GM08714 (cell line): Measurements from ENCODE around the gene BCAS1.
"Not testable (repeated sequence)": the region's sequence is repeated elsewhere in the genome, so short reads cannot be mapped to it uniquely, and the experiment has no call there.

Source experiments
- H3K4me3 ChIP-seq: fragments of 200-500 bp; sonication (Bioruptor generic); 2 replicates; pipeline ENCODE4 v1.5.1; 2014; ENCODE audit warnings: mild to moderate bottlenecking, low read length, inconsistent platforms
- ZNF274 ChIP-seq: IDR thresholded peaks from 2 replicates; pipeline ENCODE4 v1.6.1; 2012; ENCODE audit warnings: mild to moderate bottlenecking, low read depth, low read length

The BCAS1 gene

GRCh38 chr20:54020348-54020747, 50.0 kb downstream of the BCAS1 start:
- TF ChIP-seq ZNF274, result no peak
- H3K4me3 ChIP-seq, result no peak overlapping the region

- no peak for TF ChIP-seq ZNF274
Observed at GRCh38 chr20:54019585-54019984, 50.8 kb downstream of the BCAS1 start.

GRCh38 chr20:54019127-54019526, 51.3 kb downstream of the BCAS1 start:
- TF ChIP-seq ZNF274, result no peak
- no peak overlapping the region for H3K4me3 ChIP-seq

More at GRCh38 chr20:54019585-54019984, 50.8 kb downstream of the BCAS1 start:
- no peak overlapping the region for H3K4me3 ChIP-seq

- no peak for TF ChIP-seq ZNF274
- peak overlapping the region; percentile 45; the same call in 1 of the 2 replicates for H3K4me3 ChIP-seq
Observed at GRCh38 chr20:54017846-54018245, 52.5 kb downstream of the BCAS1 start.

DNA sequence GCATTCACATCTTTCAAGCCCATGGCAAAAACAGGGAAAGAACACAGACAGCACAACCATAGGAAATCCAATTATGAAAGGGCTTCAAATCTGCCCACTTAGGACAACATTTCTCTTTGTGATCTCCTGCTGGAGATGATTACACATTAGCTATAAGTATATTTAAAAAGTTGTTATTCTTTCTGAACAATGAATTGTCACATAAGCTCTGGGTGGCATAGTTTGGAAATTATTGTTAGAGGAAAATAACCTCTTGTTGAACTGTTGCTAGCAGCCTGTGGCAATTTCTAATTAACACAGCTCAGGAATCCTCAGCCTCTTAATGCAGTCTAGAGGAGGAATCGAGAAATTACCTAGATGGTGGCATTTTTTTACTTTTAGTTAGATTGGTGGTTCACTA, 54.9 kb downstream of the BCAS1 start:
- no peak for TF ChIP-seq ZNF274
- no peak overlapping the region for H3K4me3 ChIP-seq

DNA sequence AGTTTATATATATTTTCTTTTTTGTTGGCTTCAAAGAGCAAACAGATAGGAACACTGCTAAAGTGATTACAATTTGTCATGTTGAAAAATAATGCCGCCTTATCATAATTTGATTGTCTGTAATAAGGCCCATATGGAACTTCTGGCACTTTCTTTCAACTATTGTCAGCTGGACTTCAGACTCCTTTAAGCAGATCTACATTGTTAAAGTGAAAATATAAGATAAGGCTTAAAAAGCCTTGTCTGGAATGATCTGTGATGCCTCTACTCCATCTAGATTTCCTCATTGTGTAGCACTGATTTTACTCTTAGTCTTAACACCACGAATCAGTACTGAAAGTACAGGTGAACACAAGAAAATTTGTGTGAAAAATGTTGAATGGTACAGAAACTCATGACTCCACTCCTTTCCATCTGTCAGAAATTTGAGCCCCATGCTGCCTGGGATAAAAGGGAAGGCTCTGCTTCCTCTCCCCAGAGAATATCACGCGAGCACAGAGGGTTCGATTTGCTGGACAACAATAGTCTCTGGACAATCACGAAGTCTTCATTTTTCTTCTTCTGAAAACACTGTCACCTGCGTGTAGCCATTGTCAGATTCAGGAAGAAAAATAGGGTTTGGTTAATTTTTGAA, 56.0 kb downstream of the BCAS1 start:
- H3K4me3 ChIP-seq, result no peak overlapping the region

DNA sequence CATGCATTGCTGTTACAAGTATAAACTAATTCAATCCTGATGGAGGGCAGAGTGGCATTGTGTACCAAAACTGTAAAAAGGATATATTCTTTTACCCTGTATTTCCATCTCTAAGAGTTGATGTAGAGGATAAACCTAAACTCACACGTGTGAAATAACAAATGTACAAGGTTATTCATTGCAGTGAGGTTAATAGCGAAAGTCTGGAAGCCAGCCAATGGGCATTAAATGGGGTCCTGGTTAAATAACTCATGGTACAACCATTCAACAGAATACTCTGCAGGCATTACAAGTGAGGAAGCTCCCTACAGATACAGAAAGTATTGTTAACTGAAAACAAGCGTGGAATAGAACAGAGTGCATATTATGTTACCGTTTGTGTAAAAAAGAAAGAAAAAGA, 56.9 kb downstream of the BCAS1 start:
- TF ChIP-seq ZNF274, result no peak
- no peak overlapping the region for H3K4me3 ChIP-seq

More for the DNA sequence above, 56.0 kb downstream of the BCAS1 start:
- TF ChIP-seq ZNF274, result no peak

GRCh38 chr20:54011346-54011745, 59.0 kb downstream of the BCAS1 start:
- H3K4me3 ChIP-seq, result no peak overlapping the region
- no peak for TF ChIP-seq ZNF274

DNA sequence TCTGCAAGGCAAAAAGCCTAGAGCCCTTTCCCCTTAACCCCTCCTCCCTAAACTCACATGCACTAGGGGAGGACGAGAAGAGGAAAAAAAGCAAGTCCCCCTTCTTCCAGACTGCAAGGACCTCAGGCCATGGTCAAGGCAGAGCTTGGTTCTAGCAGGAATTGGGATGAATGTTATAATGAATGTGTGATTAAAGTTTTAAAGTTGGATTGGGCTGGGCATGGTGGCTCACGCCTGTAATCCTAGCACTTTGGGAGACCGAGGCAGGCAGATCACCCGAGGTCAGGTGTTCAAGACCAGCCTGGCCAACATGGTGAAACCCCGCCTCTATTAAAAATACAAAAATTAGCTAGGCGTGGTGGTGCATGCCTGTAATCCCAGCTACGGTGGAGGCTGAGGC, 64.2 kb downstream of the BCAS1 start:
- not testable (repeated sequence) for H3K4me3 ChIP-seq

- no peak overlapping the region for H3K4me3 ChIP-seq
- TF ChIP-seq ZNF274, result no peak
Observed at GRCh38 chr20:54005524-54005923, 64.9 kb downstream of the BCAS1 start.

GRCh38 chr20:54004445-54004844, 65.9 kb downstream of the BCAS1 start:
- TF ChIP-seq ZNF274, result no peak
- H3K4me3 ChIP-seq, result peak overlapping the region; percentile 34; the same call in 1 of the 2 replicates

- no peak for TF ChIP-seq ZNF274
- H3K4me3 ChIP-seq, result no peak overlapping the region
Observed at GRCh38 chr20:54002741-54003140, 67.7 kb downstream of the BCAS1 start.

DNA sequence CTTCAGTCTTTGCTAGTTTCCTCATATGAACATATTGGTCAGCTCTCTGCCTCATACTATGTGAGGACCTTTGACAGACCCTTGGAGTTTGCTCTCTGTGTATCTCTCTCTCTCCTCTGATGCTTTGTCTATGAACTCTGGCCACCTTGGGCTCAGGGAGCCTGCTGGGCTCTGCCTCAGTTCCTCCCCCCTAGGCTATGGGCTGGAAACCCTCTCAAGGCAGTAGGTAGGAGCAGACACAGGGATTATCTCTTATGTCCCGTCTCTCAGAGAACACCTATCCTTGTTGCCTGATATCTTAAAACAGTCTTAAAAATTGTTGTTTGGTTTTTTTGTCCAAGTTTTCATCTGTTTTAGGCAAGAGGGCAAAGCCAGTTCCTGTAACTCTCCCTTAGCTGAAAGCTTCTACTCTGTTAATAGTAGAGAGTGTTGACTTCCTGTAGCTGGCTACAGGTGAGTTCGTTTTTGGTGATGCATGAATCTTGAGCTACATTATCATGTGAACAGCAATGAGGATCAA, 68.3 kb downstream of the BCAS1 start:
- TF ChIP-seq ZNF274, result no peak

DNA sequence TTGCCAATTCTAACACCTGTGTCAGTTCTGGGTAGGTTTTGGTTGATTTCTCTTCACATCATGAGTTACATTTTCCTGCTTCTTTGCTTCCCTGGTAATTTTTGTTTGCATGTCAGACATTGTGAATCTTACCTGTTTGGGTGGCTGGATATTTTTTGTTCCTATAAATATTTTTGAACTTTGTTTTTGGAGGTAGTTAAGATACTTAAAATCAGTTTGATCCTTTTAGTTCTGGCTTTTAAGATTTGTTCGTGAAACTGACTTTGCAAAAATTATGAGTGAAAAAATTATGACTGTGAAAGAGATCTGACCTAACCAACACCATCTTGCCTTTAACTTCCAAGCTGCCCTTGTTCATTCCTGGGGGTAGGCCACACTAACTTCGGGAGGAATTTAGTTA, 69.5 kb downstream of the BCAS1 start:
- no peak overlapping the region for H3K4me3 ChIP-seq
- no peak for TF ChIP-seq ZNF274

More for the DNA sequence above, 68.3 kb downstream of the BCAS1 start:
- no peak overlapping the region for H3K4me3 ChIP-seq

DNA sequence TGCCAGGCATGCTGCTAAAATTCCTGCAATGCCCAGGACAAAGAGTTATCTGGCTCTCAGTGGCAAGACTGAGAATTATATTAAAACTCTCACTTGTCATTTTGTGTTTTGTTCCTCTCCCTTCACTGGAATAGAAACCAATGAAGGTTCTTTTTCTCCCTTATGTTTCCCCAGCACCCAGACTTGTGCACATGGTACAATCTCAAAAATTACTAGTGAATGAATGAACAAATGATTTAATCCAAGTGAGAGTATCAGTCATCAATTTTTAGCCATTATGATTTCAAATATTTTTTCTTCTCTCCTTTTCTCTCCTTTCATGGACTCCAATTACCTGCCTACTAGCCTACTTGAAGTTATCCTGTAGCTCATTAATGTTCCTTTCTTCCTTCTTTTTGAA, 70.1 kb downstream of the BCAS1 start:
- H3K4me3 ChIP-seq, result no peak overlapping the region
- no peak for TF ChIP-seq ZNF274

DNA sequence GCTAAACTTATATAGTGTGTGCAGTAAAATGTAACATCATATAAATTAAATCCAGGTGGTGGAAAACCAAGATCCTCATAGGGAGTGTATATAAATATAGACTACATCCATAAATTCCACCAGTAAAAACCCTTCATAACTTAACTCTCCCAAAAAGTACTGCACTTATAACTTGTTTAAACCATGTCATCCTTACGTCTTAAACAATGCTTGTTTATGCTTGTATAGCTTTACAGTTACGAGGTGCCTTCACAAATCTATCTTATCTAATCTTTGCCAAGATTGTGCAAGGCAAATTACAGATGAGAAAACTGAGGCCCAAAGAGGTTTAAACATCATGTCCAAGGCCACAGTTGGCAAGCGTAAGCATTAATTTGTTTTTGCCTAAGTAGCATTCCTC, 71.3 kb downstream of the BCAS1 start:
- no peak for TF ChIP-seq ZNF274

More for the DNA sequence above, 71.3 kb downstream of the BCAS1 start:
- no peak overlapping the region for H3K4me3 ChIP-seq
